Esophagus muscularis mucosa (tissue), 3 donors: Measurements from ENCODE around the gene HTRA2.

Experiments used
- POLR2A ChIP-seq: fragments of 450-650 bp; IDR thresholded peaks from one replicate; pipeline ENCODE4 v1.6.1; 2017; ENCODE audit warnings: antibody characterized with exemption, moderate library complexity, mild to moderate bottlenecking, low read depth
- TF ChIP-seq, protein P1 (sequence below), 3 experiments: fragments of 200-600 bp in 2 of 3; fragments of 450-650 bp in 1 of 3; sonication (generic) in 2 of 3; IDR thresholded peaks; one replicate each; pipeline ENCODE4 v1.5.1; 2017 to 2019; ENCODE audit warnings: antibody characterized with exemption in 3 of 3, mild to moderate bottlenecking in 2 of 3, moderate library complexity in 1 of 3

DNA sequence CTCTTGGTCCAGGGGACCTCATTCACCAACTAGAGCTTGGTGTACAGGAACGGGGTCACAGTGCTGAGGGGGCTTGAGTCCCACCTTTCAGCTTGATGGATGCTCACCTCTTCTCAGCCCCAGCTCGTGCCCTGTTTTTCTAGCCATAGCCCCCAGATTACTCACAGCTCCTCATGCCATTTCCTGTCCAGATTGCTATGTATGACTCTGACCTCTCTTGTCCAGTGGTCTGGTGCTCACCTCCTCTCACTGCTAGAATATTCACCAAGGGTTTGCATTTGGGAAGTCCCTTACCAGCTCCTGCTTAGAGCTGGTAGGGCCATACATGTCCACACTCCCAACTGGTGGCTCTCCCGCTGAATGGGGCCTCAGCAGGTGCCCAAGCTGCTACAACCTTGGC, 36.2 kb upstream of the HTRA2 start:
- TF ChIP-seq, protein P1, sequence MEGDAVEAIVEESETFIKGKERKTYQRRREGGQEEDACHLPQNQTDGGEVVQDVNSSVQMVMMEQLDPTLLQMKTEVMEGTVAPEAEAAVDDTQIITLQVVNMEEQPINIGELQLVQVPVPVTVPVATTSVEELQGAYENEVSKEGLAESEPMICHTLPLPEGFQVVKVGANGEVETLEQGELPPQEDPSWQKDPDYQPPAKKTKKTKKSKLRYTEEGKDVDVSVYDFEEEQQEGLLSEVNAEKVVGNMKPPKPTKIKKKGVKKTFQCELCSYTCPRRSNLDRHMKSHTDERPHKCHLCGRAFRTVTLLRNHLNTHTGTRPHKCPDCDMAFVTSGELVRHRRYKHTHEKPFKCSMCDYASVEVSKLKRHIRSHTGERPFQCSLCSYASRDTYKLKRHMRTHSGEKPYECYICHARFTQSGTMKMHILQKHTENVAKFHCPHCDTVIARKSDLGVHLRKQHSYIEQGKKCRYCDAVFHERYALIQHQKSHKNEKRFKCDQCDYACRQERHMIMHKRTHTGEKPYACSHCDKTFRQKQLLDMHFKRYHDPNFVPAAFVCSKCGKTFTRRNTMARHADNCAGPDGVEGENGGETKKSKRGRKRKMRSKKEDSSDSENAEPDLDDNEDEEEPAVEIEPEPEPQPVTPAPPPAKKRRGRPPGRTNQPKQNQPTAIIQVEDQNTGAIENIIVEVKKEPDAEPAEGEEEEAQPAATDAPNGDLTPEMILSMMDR (IDR thresholded peaks at IDR 0.05): no peak
- no peak for TF ChIP-seq POLR2A
